Heart left ventricle (tissue), 13 donors: ENCODE measurements around the gene SAXO1.

Source experiments
- CTCF ChIP-seq, 12 donors: fragments of 200-600 bp; sonication (generic) in 4 of 12; IDR thresholded peaks; one replicate each; pipeline versions ENCODE4 v1.5.0 to v1.8.0; 2018 to 2022; ENCODE audit warnings: antibody characterized with exemption in 12 of 12, mild to moderate bottlenecking in 5 of 12
- POLR2A ChIP-seq, 2 donors: fragments of 450-650 bp; IDR thresholded peaks; one replicate each; pipeline ENCODE4 v1.6.1; 2017; ENCODE audit warnings: antibody characterized with exemption in 2 of 2, mild to moderate bottlenecking in 2 of 2, moderate library complexity in 2 of 2
- donor health status: ischemic (EF 13 %, LVEDD 7.1; RV severe dilation, severe dysfunction).
- donor health status: DM: no; HTN: yes; CAD: no.
- donor health status: DM: no; HTN: no; CAD: no.
- donor health status: ischemic (EF 25% LVEDD 6.9; RV normal size, moderate dysfunction).
- donor health status: ischemic (EF 25% LVEDD 5.7; RV mildly dilated, moderate dysfunction).
- donor health status: ischemic (EF 35%, LVEDD 5.7; RV mildly dilated, moderate dysfunction).
- donor health status: nonischemic (EF 11% LVEDD 7.7; RV severe dilation, severe dysfunction).
- donor health status: DM: yes; HTN: yes; CAD: no.
- donor health status: PGD.
- donor health status: ischemic (EF 29% LVEDD 5.4; RV normal size, mild dysfunction).
- donor health status: nonischemic (EF 23%, LVEDD 6.1; RV moderate dilation, normal function).

DNA sequence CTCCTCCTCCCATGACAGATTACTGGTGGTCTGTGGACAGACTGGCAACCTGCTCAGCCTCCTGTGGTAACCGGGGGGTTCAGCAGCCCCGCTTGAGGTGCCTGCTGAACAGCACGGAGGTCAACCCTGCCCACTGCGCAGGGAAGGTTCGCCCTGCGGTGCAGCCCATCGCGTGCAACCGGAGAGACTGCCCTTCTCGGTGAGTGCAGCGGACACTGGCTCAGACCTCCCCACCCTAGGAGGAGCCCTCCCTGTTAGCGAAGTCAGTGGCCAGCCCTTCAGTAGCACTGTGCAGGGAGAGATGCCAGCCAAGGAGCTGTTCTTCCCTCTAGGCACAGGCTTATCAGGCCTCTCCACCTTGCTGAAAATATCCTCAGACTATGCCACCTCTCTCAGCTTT is 143.5 kb downstream of the SAXO1 start:
- TF ChIP-seq CTCF (IDR thresholded peaks at IDR 0.05): no peak
- TF ChIP-seq POLR2A (IDR thresholded peaks at IDR 0.05): no peak
